GM13976 (cell line): Measurements from ENCODE around the gene GAGE13.
"Not testable (repeated sequence)": the region's sequence is repeated elsewhere in the genome, so short reads cannot be mapped to it uniquely, and the experiment has no call there.

Source experiments
- DNase-seq: peaks from one replicate; pipeline ENCODE4 v3.0.0; 2012; ENCODE audit warnings: low spot score
- in situ Hi-C: fragments of 300-500 bp; cut with MboI; formaldehyde crosslinking; loops from one replicate; pipeline ENCODE4 v1.12.0; 2022; ENCODE audit warnings: low sequenced_read_pairs, mixed read lengths, inconsistent platforms; ENCODE audit not compliant: unreplicated experiment
- TF ChIP-seq, protein P1 (sequence below): IDR thresholded peaks from 2 replicates; pipeline ENCODE4 v1.5.1; 2012; ENCODE audit warnings: borderline replicate concordance, mild to moderate bottlenecking; ENCODE audit not compliant: insufficient read depth; ENCODE audit errors: extremely low read depth, missing control alignments, control extremely low read depth

Gene GAGE13, protein sequence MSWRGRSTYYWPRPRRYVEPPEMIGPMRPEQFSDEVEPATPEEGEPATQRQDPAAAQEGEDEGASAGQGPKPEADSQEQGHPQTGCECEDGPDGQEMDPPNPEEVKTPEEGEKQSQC

DNA sequence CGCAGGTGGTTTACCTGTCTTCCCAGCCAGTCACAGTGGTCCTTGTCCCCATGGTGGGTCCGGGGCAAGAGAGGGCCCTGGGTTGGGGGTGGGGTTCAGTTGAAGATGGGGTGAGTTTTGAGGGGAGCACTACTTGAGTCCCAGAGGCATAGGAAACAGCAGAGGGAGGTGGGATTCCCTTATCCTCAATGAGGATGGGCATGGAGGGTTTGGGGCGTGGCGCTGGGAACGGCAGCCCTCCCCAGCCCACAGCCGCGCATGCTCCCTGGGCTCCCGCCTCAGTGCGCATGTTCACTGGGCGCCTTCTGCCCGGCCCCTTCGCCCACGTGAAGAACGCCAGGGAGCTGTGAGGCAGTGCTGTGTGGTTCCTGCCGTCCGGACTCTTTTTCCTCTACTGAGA is at the start of gene GAGE13:
Gene GAGE13 (plus strand): TSS at position 301 of the 400 bp plus-strand sequence. CDS start 1,156 bp downstream, outside the sequence.
- in situ Hi-C loops, DNase-seq: not testable (repeated sequence)

DNA sequence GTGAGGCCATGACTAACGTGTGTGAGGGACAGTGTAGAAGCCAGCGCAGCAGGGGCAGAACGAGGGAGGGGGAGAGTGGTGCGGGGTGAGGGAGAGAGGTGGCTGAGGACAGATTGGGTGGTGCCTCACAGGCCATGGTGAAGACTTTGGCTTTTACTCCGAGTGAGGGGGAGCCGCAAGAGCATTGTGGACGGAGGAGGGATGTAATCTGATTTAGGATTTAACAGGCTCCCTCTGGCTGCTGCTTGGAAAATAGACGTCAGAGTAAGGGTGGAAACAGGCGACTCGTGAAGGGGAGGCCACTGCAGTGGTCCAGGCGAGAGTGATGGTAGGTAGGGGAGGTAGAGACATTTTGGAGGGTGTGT is 48.8 kb upstream of the GAGE13 start:
- no peak for DNase-seq
- in situ Hi-C loops, result no loop called here
- TF ChIP-seq, protein P1, sequence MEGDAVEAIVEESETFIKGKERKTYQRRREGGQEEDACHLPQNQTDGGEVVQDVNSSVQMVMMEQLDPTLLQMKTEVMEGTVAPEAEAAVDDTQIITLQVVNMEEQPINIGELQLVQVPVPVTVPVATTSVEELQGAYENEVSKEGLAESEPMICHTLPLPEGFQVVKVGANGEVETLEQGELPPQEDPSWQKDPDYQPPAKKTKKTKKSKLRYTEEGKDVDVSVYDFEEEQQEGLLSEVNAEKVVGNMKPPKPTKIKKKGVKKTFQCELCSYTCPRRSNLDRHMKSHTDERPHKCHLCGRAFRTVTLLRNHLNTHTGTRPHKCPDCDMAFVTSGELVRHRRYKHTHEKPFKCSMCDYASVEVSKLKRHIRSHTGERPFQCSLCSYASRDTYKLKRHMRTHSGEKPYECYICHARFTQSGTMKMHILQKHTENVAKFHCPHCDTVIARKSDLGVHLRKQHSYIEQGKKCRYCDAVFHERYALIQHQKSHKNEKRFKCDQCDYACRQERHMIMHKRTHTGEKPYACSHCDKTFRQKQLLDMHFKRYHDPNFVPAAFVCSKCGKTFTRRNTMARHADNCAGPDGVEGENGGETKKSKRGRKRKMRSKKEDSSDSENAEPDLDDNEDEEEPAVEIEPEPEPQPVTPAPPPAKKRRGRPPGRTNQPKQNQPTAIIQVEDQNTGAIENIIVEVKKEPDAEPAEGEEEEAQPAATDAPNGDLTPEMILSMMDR, result no peak

DNA sequence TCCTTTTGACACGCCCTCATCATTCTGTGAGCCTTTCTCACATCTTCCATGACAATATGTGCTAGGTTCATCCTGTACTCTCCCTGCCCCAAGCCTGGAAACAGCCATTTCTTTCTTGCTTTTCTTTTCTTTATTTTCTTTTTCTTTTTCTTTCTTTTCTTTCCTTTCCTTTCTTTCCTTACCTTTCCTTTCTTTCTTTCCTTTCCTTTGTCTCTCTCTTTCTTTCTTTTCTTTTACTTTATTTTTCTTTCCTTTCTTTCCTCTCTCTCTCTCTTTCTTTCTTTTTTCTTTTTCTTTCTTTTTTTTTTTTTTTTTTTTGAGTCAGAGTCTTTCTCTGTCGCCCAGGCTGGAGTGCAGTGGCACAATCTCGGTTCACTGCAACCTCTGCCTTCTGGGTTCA is 47.2 kb upstream of the GAGE13 start:
- TF ChIP-seq, protein P1, result no peak
- no peak for DNase-seq
- in situ Hi-C loops, result no loop called here

DNA sequence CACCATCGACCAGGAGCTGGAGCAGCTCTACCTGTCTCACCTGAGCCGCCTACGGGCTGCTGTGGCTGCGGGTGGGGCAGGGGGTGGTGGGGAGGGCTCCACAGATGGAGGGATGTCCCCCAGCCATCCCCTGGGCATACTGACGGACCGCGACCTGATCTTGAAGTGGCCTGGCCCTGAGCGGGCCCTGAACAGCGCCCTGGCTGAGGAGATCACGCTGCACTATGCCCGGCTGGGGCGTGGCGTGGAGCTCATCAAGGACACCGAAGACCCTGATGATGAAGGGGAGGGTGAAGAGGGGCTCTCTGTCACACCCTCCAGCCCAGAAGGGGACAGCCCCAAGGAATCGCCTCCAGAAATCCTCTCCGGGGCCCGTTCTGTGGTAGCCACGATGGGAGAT is 45.2 kb upstream of the GAGE13 start:
- TF ChIP-seq, protein P1, result no peak
- DNase-seq, result no peak
- in situ Hi-C loops, result no loop called here

DNA sequence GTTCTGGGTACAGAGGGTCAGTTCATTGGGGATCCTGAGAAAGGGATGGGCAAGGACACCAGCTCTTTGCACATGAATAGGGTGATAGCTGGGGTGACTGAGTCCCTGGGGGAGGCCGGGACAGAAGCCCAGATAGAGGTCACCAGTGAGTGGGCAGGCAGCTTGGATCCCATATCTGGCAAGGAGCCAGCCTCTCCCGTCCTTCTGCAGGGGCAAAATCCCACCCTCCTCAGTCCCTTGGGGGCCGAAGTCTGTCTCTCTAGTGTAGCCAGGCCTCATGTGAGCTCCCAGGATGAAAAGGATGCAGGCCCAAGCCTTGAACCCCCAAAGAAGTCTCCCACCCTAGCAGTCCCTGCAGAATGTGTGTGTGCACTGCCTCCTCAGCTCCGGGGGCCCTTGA is 44.8 kb upstream of the GAGE13 start:
- no peak for DNase-seq
- TF ChIP-seq, protein P1, result no peak
- in situ Hi-C loops, result no loop called here

DNA sequence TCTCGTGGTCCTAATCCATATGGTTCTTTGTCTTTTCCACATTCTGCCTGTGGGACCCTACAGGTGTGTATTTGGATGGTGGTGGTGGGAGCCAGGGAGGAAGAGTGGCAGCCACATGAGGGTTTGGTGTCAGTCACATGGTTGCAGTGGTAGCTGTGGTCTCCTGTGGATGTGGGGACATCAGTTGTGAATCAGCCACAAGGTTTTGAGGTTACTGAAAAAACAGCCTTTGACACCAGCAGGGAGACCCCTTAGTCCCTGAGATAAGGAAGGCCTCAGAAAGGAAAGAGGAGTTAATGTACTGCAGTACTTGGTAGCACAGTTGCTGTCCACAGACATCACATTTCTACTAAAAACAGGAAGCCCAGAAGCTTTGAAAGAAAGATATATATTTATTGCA is 43.7 kb upstream of the GAGE13 start:
- TF ChIP-seq, protein P1, result no peak
- in situ Hi-C loops, result no loop called here

DNA sequence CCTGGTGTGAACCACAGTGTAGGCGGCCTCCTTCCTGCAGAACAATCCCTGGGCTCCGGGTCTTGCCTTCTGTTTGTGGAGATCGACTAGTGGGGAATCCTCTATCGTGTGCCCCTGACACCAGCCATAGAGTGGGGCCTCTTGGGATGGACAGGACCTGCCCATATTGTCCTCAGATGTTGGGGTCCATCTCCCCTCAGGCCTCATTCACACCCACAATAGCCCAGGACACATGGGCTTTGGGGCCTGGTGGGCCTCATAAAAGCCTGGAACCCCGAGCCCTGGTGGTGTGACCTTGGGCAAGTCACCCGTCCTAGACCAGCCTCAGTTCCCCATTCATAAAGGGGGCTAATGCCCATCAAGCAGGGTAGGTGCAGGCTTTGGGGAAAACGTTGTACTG is 41.2 kb upstream of the GAGE13 start:
- DNase-seq, result no peak
- TF ChIP-seq, protein P1, result no peak
- in situ Hi-C loops, result no loop called here

More for the DNA sequence above, 43.7 kb upstream of the GAGE13 start:
- no peak for DNase-seq
